Endothelial cell of umbilical vein (primary cell): ENCODE data around the gene SMIM3. TPM values are rescaled to one million over a fixed set of nuclear protein-coding genes. Genes with fewer than 3 reads are reported as not detected.

ENCODE experiments used
- BruUV-seq: library from RNA; stranded (reverse); fragments of 400-500 nt; replicated peaks from 2 replicates; lab custom pipeline; 2021; lab: Mats Ljungman, UMichigan
- CTCF ChIA-PET: fragments of 300-600, 350-600 bp; sonication (Branson Sonifier 250); formaldehyde crosslinking; loops from one replicate; lab custom pipeline; 2021; ENCODE audit warnings: antibody characterized with exemption, inconsistent platforms; lab: Charles Lee
- POLR2A ChIA-PET: fragments of 300-600, 350-600 bp; sonication (Branson Sonifier 250); formaldehyde crosslinking; loops from one replicate; lab custom pipeline; 2021; ENCODE audit warnings: antibody characterized with exemption, inconsistent platforms; lab: Charles Lee
- DNase-seq: peaks from one replicate; pipeline ENCODE4 v3.0.0-alpha.2; 2011; ENCODE audit warnings: low read depth, low spot score
- FAIRE-seq: peaks from 2 replicates; lab custom pipeline; 2011; peaks lifted over from hg19 to GRCh38; lab: Jason Lieb, UNC
- H2AFZ ChIP-seq: 2 replicates; pipeline ENCODE4 v1.6.0; 2012; ENCODE audit warnings: low read depth, low read length, control low read depth, inconsistent platforms
- H3K27ac ChIP-seq: 2 replicates; pipeline ENCODE4 v1.5.1; 2011; ENCODE audit warnings: low read depth, mild to moderate bottlenecking, control low read depth, low read length, moderate library complexity; ENCODE audit not compliant: insufficient read depth
- H3K27me3 ChIP-seq, 2 experiments: 2 replicates each; pipeline versions ENCODE4 v1.6.0 to v1.6.1; 2011; ENCODE audit warnings: low read length in 2 of 2, mixed read lengths in 1 of 2; ENCODE audit not compliant: control insufficient read depth in 2 of 2, insufficient read depth in 2 of 2
- H3K36me3 ChIP-seq, 2 experiments: 2 replicates in 1 of 2; 3 replicates in 1 of 2; pipeline ENCODE4 v1.5.1; 2011; ENCODE audit warnings: low read length in 2 of 2, mild to moderate bottlenecking in 1 of 2, moderate library complexity in 1 of 2; ENCODE audit not compliant: control insufficient read depth in 2 of 2, insufficient read depth in 2 of 2; ENCODE audit errors: extremely low read depth in 1 of 2
- H3K4me1 ChIP-seq: 3 replicates; pipeline ENCODE4 v1.5.1; 2011; ENCODE audit warnings: mild to moderate bottlenecking, low read length; ENCODE audit not compliant: control insufficient read depth, insufficient read depth; ENCODE audit errors: extremely low read depth
- H3K4me2 ChIP-seq: 2 replicates; pipeline ENCODE4 v1.6.1; 2011; ENCODE audit warnings: low read length, control low read depth, mixed read lengths; ENCODE audit not compliant: insufficient read depth
- H3K4me3 ChIP-seq, 3 experiments: fragments of 200-600 bp in 1 of 3; sonication (generic), shearing (Covaris generic) in 1 of 3; replicated peaks in 1 of 3; 2 replicates each; pipeline ENCODE4 v1.5.1; 2011 to 2016; ENCODE audit warnings: control low read depth in 3 of 3, low read length in 3 of 3, mild to moderate bottlenecking in 2 of 3, inconsistent platforms in 1 of 3, low read depth in 1 of 3, moderate library complexity in 1 of 3; ENCODE audit not compliant: insufficient read depth in 1 of 3
- H3K79me2 ChIP-seq: 2 replicates; pipeline ENCODE4 v1.6.0; 2012; ENCODE audit warnings: low read length, inconsistent platforms; ENCODE audit not compliant: control insufficient read depth, insufficient read depth
- H3K9ac ChIP-seq: replicated peaks from 2 replicates; pipeline ENCODE3; 2011; ENCODE audit warnings: low read length, control low read depth; ENCODE audit not compliant: insufficient read depth; ENCODE audit errors: extremely low read depth
- H3K9me1 ChIP-seq: replicated peaks from 3 replicates; pipeline ENCODE4 v1.6.0; 2011; ENCODE audit warnings: mild to moderate bottlenecking, low read length; ENCODE audit not compliant: control insufficient read depth, insufficient read depth; ENCODE audit errors: extremely low read depth
- H3K9me3 ChIP-seq: replicated peaks from 2 replicates; pipeline ENCODE4 v1.5.1; 2012; ENCODE audit warnings: low read length, inconsistent platforms; ENCODE audit not compliant: control insufficient read depth, insufficient read depth
- H4K20me1 ChIP-seq: replicated peaks from 2 replicates; pipeline ENCODE3; 2011; ENCODE audit warnings: mild to moderate bottlenecking, low read length; ENCODE audit not compliant: control insufficient read depth, insufficient read depth; ENCODE audit errors: extremely low read depth
- CTCF ChIP-seq, 2 donors: IDR thresholded peaks; 1 replicate in 1 of 2; 2 replicates in 1 of 2; pipeline ENCODE4 v1.5.1; 2011; ENCODE audit warnings: low read length in 2 of 2, mild to moderate bottlenecking in 2 of 2, moderate library complexity in 2 of 2, control low read depth in 1 of 2, inconsistent platforms in 1 of 2, low read depth in 1 of 2; ENCODE audit not compliant: insufficient read depth in 1 of 2; ENCODE audit errors: extremely low read depth in 1 of 2
- EZH2 ChIP-seq: IDR thresholded peaks from 2 replicates; pipeline ENCODE4 v1.6.1; 2012; ENCODE audit warnings: borderline replicate concordance, low read depth, mild to moderate bottlenecking, moderate library complexity, low read length, inconsistent platforms; ENCODE audit not compliant: severe bottlenecking
- FOS ChIP-seq: IDR thresholded peaks from 2 replicates; pipeline ENCODE4 v1.6.1; 2011; ENCODE audit warnings: mild to moderate bottlenecking, low read length, moderate library complexity, borderline replicate concordance; ENCODE audit not compliant: insufficient read depth
- GATA2 ChIP-seq: IDR thresholded peaks from 2 replicates; pipeline ENCODE4 v1.7.0; 2011; ENCODE audit warnings: low read depth, mild to moderate bottlenecking, moderate library complexity, mixed read lengths, low read length; ENCODE audit not compliant: insufficient read length, insufficient read depth
- JUN ChIP-seq: IDR thresholded peaks from 2 replicates; pipeline ENCODE4 v1.6.1; 2011; ENCODE audit warnings: borderline replicate concordance, low read depth; ENCODE audit not compliant: insufficient read length, insufficient read depth
- MAX ChIP-seq: IDR thresholded peaks from 2 replicates; pipeline ENCODE4 v1.6.1; 2011; ENCODE audit not compliant: insufficient read depth, insufficient read length
- MYC ChIP-seq: IDR thresholded peaks from one replicate; pipeline ENCODE4 v1.6.1; 2011; ENCODE audit warnings: mild to moderate bottlenecking, low read depth, low read length
- POLR2A ChIP-seq: IDR thresholded peaks from 2 replicates; pipeline ENCODE4 v1.6.1; 2012; ENCODE audit warnings: low read depth, mild to moderate bottlenecking, control low read depth, low read length
- POLR2AphosphoS5 ChIP-seq: IDR thresholded peaks from 2 replicates; pipeline ENCODE4 v1.6.1; 2012; ENCODE audit warnings: low read depth, mild to moderate bottlenecking, control low read depth, low read length, moderate library complexity; ENCODE audit not compliant: insufficient read depth
- dilution Hi-C: fragments of 300-500 bp; cut with MboI; formaldehyde crosslinking; loops from one replicate; pipeline ENCODE4 v1.15.0; 2019; ENCODE audit warnings: low sequenced_read_pairs; ENCODE audit not compliant: extremely low pct_ligation_motif_present
- intact Hi-C: fragments of 100-400 bp; cut with micrococcal nuclease; formaldehyde crosslinking; loops from one replicate; pipeline ENCODE4 v1.10.0; 2022
- polyA plus RNA-seq, 4 experiments: library from polyadenylated mRNA; depleted of rRNA in 3 of 4; stranded (reverse) in 3 of 4; unstranded in 1 of 4; fragments of >200 nt; gene quantifications; 2 replicates each; pipeline versions ENCODE4 v1.2.1 to v1.2.3, GENCODE V29; 2011 to 2012; ENCODE audit warnings: missing spikeins in 1 of 4
- total RNA-seq: library from RNA; stranded (reverse); gene quantifications from 2 replicates; pipeline ENCODE4 v1.2.3, GENCODE V29; 2021

Gene SMIM3
- total and polyA plus RNA-seq, 2 donors (not counting 3 experiments of a cell fraction or from before 2014, with no cell fraction given), result 1.0 to 2.0 TPM

GRCh38 chr5:150758531-150759333, 19.8 kb upstream of the SMIM3 start, which contains the start of gene DCTN4:
Gene DCTN4, minus strand, starts transcription at chr5:150759017. Its CDS starts 24 bp downstream, at chr5:150758993.
- Histone ChIP-seq H3K4me1 (peaks cover 13% of the 10 kb centered on the region), H3K4me2 (peak within 1 kb of the TSS; percentile 100), H3K79me2 (peaks cover 36% of the 10 kb centered on the region), H3K27me3 (peaks cover 0 to 5% of the 10 kb centered on the region in 2 experiments), H4K20me1 (no peaks in the 10 kb centered on the region), H2AFZ (peak within 1 kb of the TSS; percentile 91), H3K9me1 (no peaks in the 10 kb centered on the region), H3K27ac (peak within 1 kb of the TSS; percentile 76), H3K9me3 (no peaks in the 10 kb centered on the region), H3K9ac (peak within 1 kb of the TSS; percentile 75), H3K36me3 (peaks cover 6 to 8% of the 10 kb centered on the region in 2 experiments), H3K4me3 (peak within 1 kb of the TSS; percentile 62 to 80 (median 62))
- CTCF ChIA-PET, result interaction anchor here (1.0 to 1.9 kb wide), 6 partner anchors 16 to 309 kb away, joined by 3 to 14 read pairs (median 3); partner anchors contain the start of genes RBM22, RPS14 and SMIM3
- peak; percentile 84 for TF ChIP-seq POLR2A
- TF ChIP-seq MYC, result no peak
- peak; percentile 98 for TF ChIP-seq MAX
- TF ChIP-seq JUN, result no peak
- TF ChIP-seq EZH2, result no peak
- TF ChIP-seq GATA2, result no peak
- TF ChIP-seq POLR2AphosphoS5, result peak; percentile 80
- TF ChIP-seq FOS, result no peak
- TF ChIP-seq CTCF (IDR thresholded peaks at IDR 0.05; ENCODE audit: extremely low read depth in 1 of 2, insufficient read depth in 1 of 2, low read depth in 1 of 2, low read length in 2 of 2), result no peak
- DNase-seq (peak; percentile 99), FAIRE-seq (peak; percentile 99)
- intact Hi-C loops (loop anchor here (1.0 to 2.0 kb wide), 3 partner anchors 20 to 322 kb away; partner anchors contain the start of genes RBM22, SMIM3 and TNIP1), dilution Hi-C loops (no loop called here)
- POLR2A ChIA-PET, result interaction anchor here (1.0 kb wide), 1 partner anchor 58 kb away, joined by 5 read pairs; the partner anchor contains the start of gene RBM22
- TSS peak; percentile 63 for BruUV-seq
